Measurements from ENCODE around the gene OR6Q1.
"Not testable (repeated sequence)": the region's sequence is repeated elsewhere in the genome, so short reads cannot be mapped to it uniquely, and the experiment has no call there.

Gene OR6Q1
- 0 reads per million in 18 experiments for total RNA-seq

GRCh38 chr11:58030653-58031052 is at the start of gene OR6Q1:
TSS of gene OR6Q1 (plus strand) at chr11:58030953. CDS start at chr11:58030953, 0 bp downstream.
- no peak for DNase-seq

GRCh38 chr11:57981536-57981935 is 49.2 kb upstream of the OR6Q1 start:
- DNase-seq: no peak

GRCh38 chr11:57982776-57983175 is 48.0 kb upstream of the OR6Q1 start:
- DNase-seq: no peak

- no peak for DNase-seq
These were observed 47.6 kb upstream of the OR6Q1 start for GRCh38 chr11:57983191-57983590.

- DNase-seq: not testable (repeated sequence)
These were observed 31.2 kb upstream of the OR6Q1 start for GRCh38 chr11:57999523-57999922.

GRCh38 chr11:58000021-58000420 is 30.7 kb upstream of the OR6Q1 start:
- DNase-seq: not testable (repeated sequence)

GRCh38 chr11:58000699-58001098 is 30.1 kb upstream of the OR6Q1 start:
- DNase-seq: no peak

- DNase-seq: no peak
These were observed 27.7 kb upstream of the OR6Q1 start for GRCh38 chr11:58003036-58003435.

- DNase-seq: no peak
These were observed 27.2 kb upstream of the OR6Q1 start for GRCh38 chr11:58003591-58003990.

GRCh38 chr11:58004664-58005063 is 26.1 kb upstream of the OR6Q1 start:
- DNase-seq: no peak

- no peak for DNase-seq
These were observed 23.8 kb upstream of the OR6Q1 start for GRCh38 chr11:58006940-58007339.

- no peak for DNase-seq
These were observed 19.0 kb upstream of the OR6Q1 start for GRCh38 chr11:58011771-58012170.

- DNase-seq: no peak
These were observed 7.3 kb upstream of the OR6Q1 start, which contains the start of gene OR9Q1 for GRCh38 chr11:58023435-58023931. TSS of gene OR9Q1 (plus strand) at chr11:58023881. CDS start at chr11:58179445, 155,564 bp downstream.

GRCh38 chr11:58024601-58025091 is 6.1 kb upstream of the OR6Q1 start:
- no peak for DNase-seq

GRCh38 chr11:58027341-58027740 is 3.4 kb upstream of the OR6Q1 start:
- DNase-seq: no peak

GRCh38 chr11:58028687-58029411 is 1.9 kb upstream of the OR6Q1 start:
- DNase-seq: peak; percentile 46 to 52

- no peak for DNase-seq
These were observed 3.7 kb downstream of the OR6Q1 start for GRCh38 chr11:58034471-58034870.

- DNase-seq: no peak
These were observed 8.8 kb downstream of the OR6Q1 start for GRCh38 chr11:58039589-58039988.

GRCh38 chr11:58043379-58043778 is 12.6 kb downstream of the OR6Q1 start:
- DNase-seq: no peak

- DNase-seq: no peak
These were observed 15.5 kb downstream of the OR6Q1 start for GRCh38 chr11:58046231-58046630.

- DNase-seq: no peak
These were observed 17.1 kb downstream of the OR6Q1 start for GRCh38 chr11:58047818-58048217.

- DNase-seq: no peak
These were observed 25.2 kb downstream of the OR6Q1 start for GRCh38 chr11:58055806-58056401.

- no peak for DNase-seq
These were observed 26.7 kb downstream of the OR6Q1 start for GRCh38 chr11:58057481-58057880.
